ENCODE measurements around the gene DENND1B. TPM values are rescaled to one million over a fixed set of nuclear protein-coding genes. Genes with fewer than 3 reads are reported as not detected.

DENND1B gene
- total RNA-seq, 1 experiment from 2014 or later: 1.9 TPM

DNA sequence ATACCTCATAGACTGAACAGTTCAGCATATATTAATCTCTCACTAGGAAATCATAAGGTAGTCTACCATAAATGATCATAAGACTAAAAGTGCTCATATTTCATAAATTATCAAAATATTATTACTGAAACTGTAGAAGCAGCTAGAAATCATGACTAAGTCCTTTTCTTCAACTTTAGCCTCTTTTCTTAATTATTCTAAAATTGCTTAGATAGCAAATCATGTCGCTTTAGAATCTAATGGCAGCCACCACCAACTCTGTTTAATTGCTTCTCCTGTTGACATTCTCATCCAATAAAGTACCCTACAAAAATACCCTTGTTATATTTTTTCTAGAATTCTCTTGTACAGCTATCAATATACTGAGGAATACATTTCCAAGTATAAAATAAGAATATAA is 102.9 kb downstream of the DENND1B start:
- BruUV-seq (replicated peaks): no TSS peak
- H3K9me3 ChIP-seq (ENCODE audit: low read depth, low read length, poor library complexity, severe bottlenecking): no peaks in the 10 kb centered on the region
- no peaks in the 10 kb centered on the region for H3K36me3 ChIP-seq (ENCODE audit: insufficient read depth, low read length, poor library complexity, severe bottlenecking)
- no peak overlapping the region for H3K4me3 ChIP-seq (ENCODE audit: low read depth, low read length, poor library complexity, severe bottlenecking)
- H3K4me1 ChIP-seq (ENCODE audit: insufficient read depth, low read length, poor library complexity, severe bottlenecking): no peaks in the 10 kb centered on the region
- H3K27ac ChIP-seq (ENCODE audit: low read depth, low read length, poor library complexity, severe bottlenecking): no peak overlapping the region
- ChIA-PET CTCF (no interaction called here), POLR2A (ENCODE audit: low non-redundant PET) (no interaction called here)
- intact Hi-C loops (cut with micrococcal nuclease; ENCODE audit: unreplicated experiment): no loop called here
- no peak for DNase-seq (ENCODE audit: low spot score)
- TF ChIP-seq, protein P1, sequence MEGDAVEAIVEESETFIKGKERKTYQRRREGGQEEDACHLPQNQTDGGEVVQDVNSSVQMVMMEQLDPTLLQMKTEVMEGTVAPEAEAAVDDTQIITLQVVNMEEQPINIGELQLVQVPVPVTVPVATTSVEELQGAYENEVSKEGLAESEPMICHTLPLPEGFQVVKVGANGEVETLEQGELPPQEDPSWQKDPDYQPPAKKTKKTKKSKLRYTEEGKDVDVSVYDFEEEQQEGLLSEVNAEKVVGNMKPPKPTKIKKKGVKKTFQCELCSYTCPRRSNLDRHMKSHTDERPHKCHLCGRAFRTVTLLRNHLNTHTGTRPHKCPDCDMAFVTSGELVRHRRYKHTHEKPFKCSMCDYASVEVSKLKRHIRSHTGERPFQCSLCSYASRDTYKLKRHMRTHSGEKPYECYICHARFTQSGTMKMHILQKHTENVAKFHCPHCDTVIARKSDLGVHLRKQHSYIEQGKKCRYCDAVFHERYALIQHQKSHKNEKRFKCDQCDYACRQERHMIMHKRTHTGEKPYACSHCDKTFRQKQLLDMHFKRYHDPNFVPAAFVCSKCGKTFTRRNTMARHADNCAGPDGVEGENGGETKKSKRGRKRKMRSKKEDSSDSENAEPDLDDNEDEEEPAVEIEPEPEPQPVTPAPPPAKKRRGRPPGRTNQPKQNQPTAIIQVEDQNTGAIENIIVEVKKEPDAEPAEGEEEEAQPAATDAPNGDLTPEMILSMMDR (conservative IDR thresholded peaks at IDR 0.05; ENCODE audit: low read depth, low read length): no peak
- no peak for TF ChIP-seq EZH2 (IDR thresholded peaks at IDR 0.05; ENCODE audit: borderline replicate concordance, low read depth, low read length, poor library complexity, severe bottlenecking)
- H3K27me3 ChIP-seq (replicated peaks; ENCODE audit: insufficient read depth, low read depth, low read length, poor library complexity): no peaks in the 10 kb centered on the region

DNA sequence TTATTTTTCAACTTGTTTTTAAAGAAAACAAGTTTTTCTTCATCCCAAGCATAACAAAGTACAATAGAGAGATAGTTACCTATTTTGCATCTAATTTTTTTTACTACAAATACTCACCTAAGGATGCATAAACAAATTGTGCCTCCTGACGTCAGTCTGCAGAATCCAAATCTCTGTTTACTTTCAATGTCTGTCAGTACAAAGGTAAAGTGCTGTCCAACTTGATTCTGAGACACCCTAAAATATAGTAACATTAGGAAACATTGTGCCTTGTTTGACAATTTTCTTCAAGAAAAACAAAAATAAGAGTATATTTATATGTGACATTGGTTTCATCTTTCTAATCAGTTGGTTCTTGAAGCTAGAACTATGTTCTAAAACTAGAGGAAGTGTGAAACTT is 103.4 kb downstream of the DENND1B start:
- intact Hi-C loops (cut with micrococcal nuclease; ENCODE audit: unreplicated experiment): no loop called here
- H3K27ac ChIP-seq (ENCODE audit: low read depth, low read length, poor library complexity, severe bottlenecking): no peak overlapping the region
- H3K36me3 ChIP-seq (ENCODE audit: insufficient read depth, low read length, poor library complexity, severe bottlenecking): no peaks in the 10 kb centered on the region
- no TSS peak for BruUV-seq (replicated peaks)
- no peak overlapping the region for H3K4me3 ChIP-seq (ENCODE audit: low read depth, low read length, poor library complexity, severe bottlenecking)
- no peaks in the 10 kb centered on the region for H3K27me3 ChIP-seq (replicated peaks; ENCODE audit: insufficient read depth, low read depth, low read length, poor library complexity)
- ChIA-PET CTCF (no interaction called here), POLR2A (ENCODE audit: low non-redundant PET) (no interaction called here)
- DNase-seq (ENCODE audit: low spot score): no peak
- no peaks in the 10 kb centered on the region for H3K9me3 ChIP-seq (ENCODE audit: low read depth, low read length, poor library complexity, severe bottlenecking)
- TF ChIP-seq, protein P1 (conservative IDR thresholded peaks at IDR 0.05; ENCODE audit: low read depth, low read length): no peak
- no peak for TF ChIP-seq EZH2 (IDR thresholded peaks at IDR 0.05; ENCODE audit: borderline replicate concordance, low read depth, low read length, poor library complexity, severe bottlenecking)
- H3K4me1 ChIP-seq (ENCODE audit: insufficient read depth, low read length, poor library complexity, severe bottlenecking): no peaks in the 10 kb centered on the region

DNA sequence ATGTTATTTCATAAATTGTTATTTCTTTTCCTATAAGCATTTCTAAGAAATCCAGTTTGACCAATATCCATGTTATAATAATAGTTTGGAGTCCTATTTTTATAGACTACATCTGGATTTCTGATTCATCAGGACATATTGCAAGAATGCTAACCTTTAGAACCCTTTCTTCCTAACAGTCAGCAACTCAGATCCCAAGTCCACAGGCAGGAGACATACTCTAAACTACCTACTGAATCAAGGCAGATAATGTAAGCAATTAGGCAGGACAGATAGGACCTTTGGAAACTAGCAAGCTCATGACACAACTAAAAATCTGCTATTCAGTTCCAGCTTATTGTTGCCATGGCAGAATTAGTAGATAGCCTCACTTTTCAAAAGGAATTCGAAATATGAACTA is 104.1 kb downstream of the DENND1B start:
- H3K9me3 ChIP-seq (ENCODE audit: low read depth, low read length, poor library complexity, severe bottlenecking): no peaks in the 10 kb centered on the region
- no peaks in the 10 kb centered on the region for H3K27me3 ChIP-seq (replicated peaks; ENCODE audit: insufficient read depth, low read depth, low read length, poor library complexity)
- POLR2A ChIA-PET (ENCODE audit: low non-redundant PET): no interaction called here
- TF ChIP-seq EZH2 (IDR thresholded peaks at IDR 0.05; ENCODE audit: borderline replicate concordance, low read depth, low read length, poor library complexity, severe bottlenecking): no peak
- TF ChIP-seq, protein P1 (conservative IDR thresholded peaks at IDR 0.05; ENCODE audit: low read depth, low read length): no peak
- no peak overlapping the region for H3K4me3 ChIP-seq (ENCODE audit: low read depth, low read length, poor library complexity, severe bottlenecking)
- no peaks in the 10 kb centered on the region for H3K4me1 ChIP-seq (ENCODE audit: insufficient read depth, low read length, poor library complexity, severe bottlenecking)
- no peak for DNase-seq (ENCODE audit: low spot score)
- BruUV-seq (replicated peaks): no TSS peak
- CTCF ChIA-PET: no interaction called here
- intact Hi-C loops (cut with micrococcal nuclease; ENCODE audit: unreplicated experiment): no loop called here
- H3K36me3 ChIP-seq (ENCODE audit: insufficient read depth, low read length, poor library complexity, severe bottlenecking): no peaks in the 10 kb centered on the region
- H3K27ac ChIP-seq (ENCODE audit: low read depth, low read length, poor library complexity, severe bottlenecking): no peak overlapping the region
